Measurements from ENCODE around the gene DNLZ. TPM values are rescaled to one million over a fixed set of nuclear protein-coding genes. Genes with fewer than 3 reads are reported as not detected.

Gene DNLZ
- total and polyA plus RNA-seq, 9 of the 15 experiments (the other 6 are each of a cell fraction or from before 2014, with no cell fraction given): 0.17 to 44.6 (median 3.4) TPM

DNA sequence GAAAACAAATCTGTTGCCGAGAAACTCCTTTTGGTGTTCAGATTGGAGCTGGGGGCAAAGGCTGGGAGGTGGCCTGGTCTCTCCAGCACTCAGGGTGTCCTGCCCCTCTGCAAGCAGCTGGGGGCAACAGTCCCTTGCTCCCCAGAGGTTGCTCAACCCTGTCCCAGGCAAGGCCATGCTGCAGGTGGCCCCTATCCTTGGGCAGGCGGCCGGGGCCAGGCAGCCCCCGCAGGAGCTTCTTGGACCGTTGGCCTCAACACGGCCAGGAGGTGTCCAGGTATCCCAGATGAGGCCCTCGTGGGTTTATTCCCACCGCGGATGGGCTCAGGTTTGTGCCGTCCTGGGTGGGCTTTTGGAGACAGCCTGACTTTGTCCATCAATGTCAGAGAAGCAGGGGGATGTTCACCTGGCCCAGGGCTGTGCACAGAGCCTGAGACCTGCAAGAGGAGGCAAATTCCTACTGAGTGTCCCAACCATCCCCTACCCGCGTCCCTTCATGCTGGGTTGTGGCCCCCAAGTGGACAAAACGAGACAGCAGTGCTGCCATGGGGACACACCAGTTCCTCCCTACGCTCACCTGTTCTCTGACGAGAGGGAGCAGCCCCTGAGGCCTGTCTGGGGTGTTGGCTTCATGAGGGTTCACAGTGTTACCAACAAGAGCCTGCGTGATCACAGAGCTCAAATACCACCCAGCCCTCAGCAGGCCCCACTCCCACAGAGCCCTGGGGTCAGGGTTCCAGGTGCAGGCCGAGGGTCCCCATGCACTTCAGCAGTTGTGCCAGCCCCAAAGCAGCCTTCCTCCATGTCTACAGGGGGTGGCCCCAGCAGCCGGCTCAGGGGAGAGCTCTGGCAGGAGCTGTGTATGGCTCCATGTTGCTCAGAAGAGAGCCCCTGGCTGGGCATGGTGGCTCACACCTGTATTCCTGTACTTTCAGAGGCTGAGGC is 50.2 kb downstream of the DNLZ start (continued):
- TF ChIP-seq, protein P1, sequence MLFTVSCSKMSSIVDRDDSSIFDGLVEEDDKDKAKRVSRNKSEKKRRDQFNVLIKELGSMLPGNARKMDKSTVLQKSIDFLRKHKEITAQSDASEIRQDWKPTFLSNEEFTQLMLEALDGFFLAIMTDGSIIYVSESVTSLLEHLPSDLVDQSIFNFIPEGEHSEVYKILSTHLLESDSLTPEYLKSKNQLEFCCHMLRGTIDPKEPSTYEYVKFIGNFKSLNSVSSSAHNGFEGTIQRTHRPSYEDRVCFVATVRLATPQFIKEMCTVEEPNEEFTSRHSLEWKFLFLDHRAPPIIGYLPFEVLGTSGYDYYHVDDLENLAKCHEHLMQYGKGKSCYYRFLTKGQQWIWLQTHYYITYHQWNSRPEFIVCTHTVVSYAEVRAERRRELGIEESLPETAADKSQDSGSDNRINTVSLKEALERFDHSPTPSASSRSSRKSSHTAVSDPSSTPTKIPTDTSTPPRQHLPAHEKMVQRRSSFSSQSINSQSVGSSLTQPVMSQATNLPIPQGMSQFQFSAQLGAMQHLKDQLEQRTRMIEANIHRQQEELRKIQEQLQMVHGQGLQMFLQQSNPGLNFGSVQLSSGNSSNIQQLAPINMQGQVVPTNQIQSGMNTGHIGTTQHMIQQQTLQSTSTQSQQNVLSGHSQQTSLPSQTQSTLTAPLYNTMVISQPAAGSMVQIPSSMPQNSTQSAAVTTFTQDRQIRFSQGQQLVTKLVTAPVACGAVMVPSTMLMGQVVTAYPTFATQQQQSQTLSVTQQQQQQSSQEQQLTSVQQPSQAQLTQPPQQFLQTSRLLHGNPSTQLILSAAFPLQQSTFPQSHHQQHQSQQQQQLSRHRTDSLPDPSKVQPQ (CRISPR knock-in tag; IDR thresholded peaks at IDR 0.05; ENCODE audit: borderline replicate concordance): no peak
- TF ChIP-seq, protein P2, sequence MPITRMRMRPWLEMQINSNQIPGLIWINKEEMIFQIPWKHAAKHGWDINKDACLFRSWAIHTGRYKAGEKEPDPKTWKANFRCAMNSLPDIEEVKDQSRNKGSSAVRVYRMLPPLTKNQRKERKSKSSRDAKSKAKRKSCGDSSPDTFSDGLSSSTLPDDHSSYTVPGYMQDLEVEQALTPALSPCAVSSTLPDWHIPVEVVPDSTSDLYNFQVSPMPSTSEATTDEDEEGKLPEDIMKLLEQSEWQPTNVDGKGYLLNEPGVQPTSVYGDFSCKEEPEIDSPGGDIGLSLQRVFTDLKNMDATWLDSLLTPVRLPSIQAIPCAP (CRISPR knock-in tag; IDR thresholded peaks at IDR 0.05; ENCODE audit: borderline replicate concordance): no peak
- TF ChIP-seq SPI1 (IDR thresholded peaks at IDR 0.05; ENCODE audit: borderline replicate concordance, low read depth, low read length): 0 out of 2 replicates have a peak, but pooled peaks have one; percentile 19
- no peak for TF ChIP-seq LARP7 (IDR thresholded peaks at IDR 0.05)
- TF ChIP-seq, protein P3, sequence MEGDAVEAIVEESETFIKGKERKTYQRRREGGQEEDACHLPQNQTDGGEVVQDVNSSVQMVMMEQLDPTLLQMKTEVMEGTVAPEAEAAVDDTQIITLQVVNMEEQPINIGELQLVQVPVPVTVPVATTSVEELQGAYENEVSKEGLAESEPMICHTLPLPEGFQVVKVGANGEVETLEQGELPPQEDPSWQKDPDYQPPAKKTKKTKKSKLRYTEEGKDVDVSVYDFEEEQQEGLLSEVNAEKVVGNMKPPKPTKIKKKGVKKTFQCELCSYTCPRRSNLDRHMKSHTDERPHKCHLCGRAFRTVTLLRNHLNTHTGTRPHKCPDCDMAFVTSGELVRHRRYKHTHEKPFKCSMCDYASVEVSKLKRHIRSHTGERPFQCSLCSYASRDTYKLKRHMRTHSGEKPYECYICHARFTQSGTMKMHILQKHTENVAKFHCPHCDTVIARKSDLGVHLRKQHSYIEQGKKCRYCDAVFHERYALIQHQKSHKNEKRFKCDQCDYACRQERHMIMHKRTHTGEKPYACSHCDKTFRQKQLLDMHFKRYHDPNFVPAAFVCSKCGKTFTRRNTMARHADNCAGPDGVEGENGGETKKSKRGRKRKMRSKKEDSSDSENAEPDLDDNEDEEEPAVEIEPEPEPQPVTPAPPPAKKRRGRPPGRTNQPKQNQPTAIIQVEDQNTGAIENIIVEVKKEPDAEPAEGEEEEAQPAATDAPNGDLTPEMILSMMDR (IDR thresholded peaks at IDR 0.05 in 2 of 3, conservative IDR thresholded peaks at IDR 0.05 in 1 of 3; ENCODE audit: insufficient read depth in 2 of 3, low read depth in 1 of 3, low read length in 3 of 3): peak; percentile 6 to 18 (median 8); a peak in 2 of 6 replicates

All from K562 (cell line).